Suprapubic skin (tissue), 4 donors: ENCODE data around the gene DNM3. TPM values are rescaled to one million over a fixed set of nuclear protein-coding genes. Genes with fewer than 3 reads are reported as not detected.
A peak's percentile ranks its signal among the peaks of the same experiment; 100 is the strongest.

Source experiments
- DNase-seq, 2 donors: peaks; one replicate each; pipeline ENCODE4 v3.0.0-alpha.2; 2019; ENCODE audit warnings: low spot score in 2 of 2
- H3K27ac ChIP-seq: fragments of 200-600 bp; sonication (generic); one replicate; pipeline ENCODE4 v1.5.1; 2019
- H3K27me3 ChIP-seq: fragments of 200-600 bp; sonication (generic); one replicate; pipeline ENCODE4 v1.5.1; 2019
- H3K36me3 ChIP-seq: fragments of 200-600 bp; sonication (generic); one replicate; pipeline ENCODE4 v1.5.1; 2019
- H3K4me1 ChIP-seq: fragments of 200-600 bp; sonication (generic); one replicate; pipeline ENCODE4 v1.5.1; 2019
- H3K4me3 ChIP-seq: fragments of 200-600 bp; sonication (generic); one replicate; pipeline ENCODE4 v1.5.1; 2019; ENCODE audit warnings: mild to moderate bottlenecking
- H3K9me3 ChIP-seq: fragments of 200-600 bp; sonication (generic); one replicate; pipeline ENCODE4 v1.5.1; 2019
- EP300 ChIP-seq: sonication (generic); formaldehyde crosslinking; IDR thresholded peaks from one replicate; pipeline ENCODE4 v1.6.1; 2017; ENCODE audit warnings: antibody characterized with exemption
- POLR2A ChIP-seq, 2 donors: fragments of 450-650 bp; IDR thresholded peaks; one replicate each; pipeline ENCODE4 v1.6.1; 2017; ENCODE audit warnings: antibody characterized with exemption in 2 of 2, mild to moderate bottlenecking in 2 of 2, moderate library complexity in 2 of 2
- POLR2AphosphoS5 ChIP-seq, 3 donors: sonication (generic); formaldehyde crosslinking; IDR thresholded peaks; one replicate each; pipeline ENCODE4 v1.6.1; 2017; ENCODE audit warnings: antibody characterized with exemption in 3 of 3
- WGBS: methylation state at CpG from one replicate; pipeline ENCODE4 v1.1.5; 2018; 5-methylcytosine and 5-hydroxymethylcytosine counted together
- total RNA-seq, 4 donors: library from RNA; depleted of rRNA; stranded (reverse); fragments of >200 nt; gene quantifications; one replicate each; pipeline ENCODE4 v1.1.0, GENCODE V29; 2016
- TF ChIP-seq, protein P1 (sequence below), 2 donors: fragments of 200-600 bp in 1 of 2; fragments of 450-650 bp in 1 of 2; sonication (generic) in 1 of 2; IDR thresholded peaks; one replicate each; pipeline ENCODE4 v1.5.1; 2016 to 2019; ENCODE audit warnings: antibody characterized with exemption in 2 of 2, mild to moderate bottlenecking in 1 of 2, moderate library complexity in 1 of 2

Gene DNM3
- total RNA-seq, 4 donors from 2014 or later = 1.6 to 11.7 (median 3.7) TPM

DNA sequence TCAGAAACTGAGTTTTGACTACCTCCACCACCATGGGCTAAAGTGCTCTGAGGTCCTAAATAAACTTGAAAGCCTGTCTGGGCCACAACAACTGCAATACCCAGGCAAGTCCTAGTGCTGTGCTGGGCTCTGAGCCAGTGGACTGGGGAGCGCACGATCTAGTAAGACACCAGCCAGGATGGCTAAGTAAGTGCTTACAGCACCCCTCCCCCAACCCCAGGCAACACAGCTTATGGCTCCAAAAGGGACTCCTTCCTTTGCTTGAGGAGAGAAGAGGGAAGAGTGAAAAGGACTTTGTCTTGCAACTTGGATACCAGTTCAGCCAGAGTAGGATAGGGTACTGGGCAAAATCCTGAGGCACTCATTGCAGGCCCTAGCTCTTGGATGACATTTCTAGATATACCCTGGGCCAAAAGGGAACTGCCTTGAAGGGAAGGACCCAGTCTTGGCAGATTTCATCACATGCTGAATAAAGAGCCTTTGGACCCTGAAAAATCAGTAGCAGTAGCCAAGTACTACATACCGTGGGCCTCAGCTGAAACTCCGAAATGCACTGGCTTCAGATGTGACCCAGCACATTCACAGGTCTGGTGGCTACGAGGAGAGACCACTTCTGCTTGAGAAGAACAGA, 580.8 kb downstream of the DNM3 start:
- Histone ChIP-seq H3K4me1 (peaks cover 4% of the 10 kb centered on the region), H3K36me3 (no peaks in the 10 kb centered on the region), H3K4me3 (no peak overlapping the region), H3K27ac (no peak overlapping the region), H3K27me3 (no peaks in the 10 kb centered on the region), H3K9me3 (no peaks in the 10 kb centered on the region)
- TF ChIP-seq, protein P1, sequence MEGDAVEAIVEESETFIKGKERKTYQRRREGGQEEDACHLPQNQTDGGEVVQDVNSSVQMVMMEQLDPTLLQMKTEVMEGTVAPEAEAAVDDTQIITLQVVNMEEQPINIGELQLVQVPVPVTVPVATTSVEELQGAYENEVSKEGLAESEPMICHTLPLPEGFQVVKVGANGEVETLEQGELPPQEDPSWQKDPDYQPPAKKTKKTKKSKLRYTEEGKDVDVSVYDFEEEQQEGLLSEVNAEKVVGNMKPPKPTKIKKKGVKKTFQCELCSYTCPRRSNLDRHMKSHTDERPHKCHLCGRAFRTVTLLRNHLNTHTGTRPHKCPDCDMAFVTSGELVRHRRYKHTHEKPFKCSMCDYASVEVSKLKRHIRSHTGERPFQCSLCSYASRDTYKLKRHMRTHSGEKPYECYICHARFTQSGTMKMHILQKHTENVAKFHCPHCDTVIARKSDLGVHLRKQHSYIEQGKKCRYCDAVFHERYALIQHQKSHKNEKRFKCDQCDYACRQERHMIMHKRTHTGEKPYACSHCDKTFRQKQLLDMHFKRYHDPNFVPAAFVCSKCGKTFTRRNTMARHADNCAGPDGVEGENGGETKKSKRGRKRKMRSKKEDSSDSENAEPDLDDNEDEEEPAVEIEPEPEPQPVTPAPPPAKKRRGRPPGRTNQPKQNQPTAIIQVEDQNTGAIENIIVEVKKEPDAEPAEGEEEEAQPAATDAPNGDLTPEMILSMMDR (IDR thresholded peaks at IDR 0.05) = no peak
- TF ChIP-seq EP300 = no peak
- no peak for TF ChIP-seq POLR2A (IDR thresholded peaks at IDR 0.05)
- no peak for TF ChIP-seq POLR2AphosphoS5 (IDR thresholded peaks at IDR 0.05)
- no peak for DNase-seq
- WGBS = 80% methylated on average over 4 of the region's 5 CpGs

DNA sequence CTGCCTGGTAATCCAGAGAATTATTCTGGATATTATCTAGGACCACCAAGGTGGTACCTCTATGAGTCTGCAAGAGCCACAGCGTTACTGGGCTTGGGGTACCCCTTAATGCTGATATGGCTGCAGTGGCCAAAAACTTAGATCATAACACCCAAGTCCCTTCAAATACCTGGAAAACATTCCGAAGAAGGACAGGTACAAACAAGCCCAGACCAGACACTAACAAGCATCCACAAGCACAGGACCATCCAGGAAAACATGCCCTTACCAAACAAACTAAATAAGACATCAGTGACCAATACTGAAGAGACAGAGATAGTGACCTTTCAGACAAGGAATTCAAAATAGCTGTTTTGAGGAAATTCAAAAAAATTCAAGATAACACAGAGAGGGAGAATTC, 582.0 kb downstream of the DNM3 start:
- TF ChIP-seq, protein P1 (IDR thresholded peaks at IDR 0.05) = no peak
- TF ChIP-seq POLR2A (IDR thresholded peaks at IDR 0.05) (no peak), EP300 (no peak), POLR2AphosphoS5 (IDR thresholded peaks at IDR 0.05) (no peak)
- H3K36me3 ChIP-seq = no peaks in the 10 kb centered on the region
- peaks cover 4% of the 10 kb centered on the region for H3K4me1 ChIP-seq
- H3K9me3 ChIP-seq = no peaks in the 10 kb centered on the region
- DNase-seq = no peak
- no peak overlapping the region for H3K27ac ChIP-seq
- no peak overlapping the region for H3K4me3 ChIP-seq
- WGBS = 88% methylated on average over 2 of the region's 2 CpGs
- H3K27me3 ChIP-seq = no peaks in the 10 kb centered on the region

DNA sequence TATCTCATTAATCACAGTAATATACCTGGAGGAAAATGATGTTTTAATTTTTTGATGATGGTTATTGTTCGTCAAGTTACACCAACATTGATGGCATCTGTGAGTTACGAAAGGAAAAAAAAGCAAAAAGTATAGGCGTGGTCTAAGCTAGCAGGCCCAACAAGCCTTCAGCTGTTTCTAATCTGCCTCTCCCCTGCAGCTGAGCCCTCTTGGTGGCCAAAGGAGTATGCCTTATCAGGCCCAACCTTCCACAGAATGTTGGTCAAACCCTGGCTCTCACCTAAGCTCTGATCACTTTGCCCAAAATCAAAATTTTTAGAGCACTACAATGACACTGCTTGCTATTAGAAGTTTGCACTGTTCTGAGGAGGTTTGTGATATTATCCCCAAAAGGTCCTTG, 584.0 kb downstream of the DNM3 start:
- TF ChIP-seq EP300 = no peak
- TF ChIP-seq, protein P1 (IDR thresholded peaks at IDR 0.05) = no peak
- TF ChIP-seq POLR2A (IDR thresholded peaks at IDR 0.05) = no peak
- TF ChIP-seq POLR2AphosphoS5 (IDR thresholded peaks at IDR 0.05) = no peak
- DNase-seq = no peak
- Histone ChIP-seq H3K36me3 (no peaks in the 10 kb centered on the region), H3K27me3 (no peaks in the 10 kb centered on the region), H3K27ac (no peak overlapping the region), H3K4me1 (peaks cover 7% of the 10 kb centered on the region), H3K9me3 (no peaks in the 10 kb centered on the region), H3K4me3 (no peak overlapping the region)
- WGBS = 48% methylated on average over 3 of the region's 3 CpGs

DNA sequence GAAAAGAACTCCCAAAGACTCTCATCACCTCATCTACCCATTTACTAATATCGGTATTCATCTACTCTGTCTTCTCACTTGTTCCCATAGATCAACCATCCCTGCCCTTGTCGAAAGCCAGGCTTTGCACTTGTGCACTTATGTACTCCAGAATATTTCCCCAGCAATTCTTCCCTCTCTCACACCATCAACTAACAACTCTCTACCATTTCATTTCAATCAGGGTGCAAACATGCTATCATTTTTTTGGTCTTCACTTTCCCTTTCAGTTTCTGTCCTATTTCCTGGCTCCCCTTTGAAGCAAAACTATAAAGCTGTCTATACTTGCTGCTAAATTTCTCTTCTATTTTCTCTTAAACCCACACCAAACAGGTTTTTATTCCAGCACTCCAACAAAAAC, 585.9 kb downstream of the DNM3 start:
- no peaks in the 10 kb centered on the region for H3K27me3 ChIP-seq
- no peak overlapping the region for H3K4me3 ChIP-seq
- H3K27ac ChIP-seq = no peak overlapping the region
- no peak for DNase-seq
- H3K9me3 ChIP-seq = no peaks in the 10 kb centered on the region
- WGBS = 95% methylated on average over 2 of the region's 2 CpGs
- peaks cover 17% of the 10 kb centered on the region for H3K4me1 ChIP-seq
- H3K36me3 ChIP-seq = no peaks in the 10 kb centered on the region
- TF ChIP-seq POLR2A (IDR thresholded peaks at IDR 0.05) (no peak), POLR2AphosphoS5 (IDR thresholded peaks at IDR 0.05) (no peak), EP300 (no peak)
- TF ChIP-seq, protein P1 (IDR thresholded peaks at IDR 0.05) = no peak

DNA sequence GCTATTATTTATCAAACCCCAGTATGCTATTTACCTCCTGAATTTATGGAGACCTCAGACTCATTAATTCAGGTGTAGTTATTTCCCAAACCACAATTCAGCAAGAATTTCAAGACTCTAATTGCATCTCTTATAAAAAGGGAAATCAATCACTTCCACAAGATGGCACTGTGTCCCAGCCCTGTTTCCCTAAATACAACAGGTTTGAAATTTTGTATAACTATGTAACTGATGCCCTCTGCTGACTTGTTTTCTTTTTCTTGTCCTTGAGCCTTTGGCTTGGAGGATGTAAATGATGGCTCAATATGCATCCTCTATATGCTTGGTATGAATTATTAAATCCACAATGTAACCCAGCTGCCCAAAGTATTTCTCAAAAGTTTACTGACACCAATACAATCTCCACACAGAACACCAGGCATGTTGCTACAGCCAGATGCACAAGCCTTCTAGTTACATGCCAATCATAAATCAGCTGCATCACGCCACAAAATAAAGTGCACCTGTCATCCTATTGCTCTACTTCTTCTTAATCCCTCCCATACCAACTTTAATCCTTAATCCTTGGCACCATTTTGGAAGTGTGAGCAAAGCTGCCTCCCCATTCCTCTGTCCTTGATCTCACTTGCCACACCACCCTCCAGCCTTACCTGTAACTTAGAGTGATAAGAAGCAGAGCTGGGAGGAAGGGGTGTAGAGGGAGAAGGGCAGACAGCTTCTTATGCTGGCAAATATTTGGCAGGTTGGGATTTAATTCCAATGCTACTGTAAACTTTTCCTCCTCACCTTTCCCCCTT, 588.2 kb downstream of the DNM3 start:
- H3K36me3 ChIP-seq = no peaks in the 10 kb centered on the region
- whole genome bisulfite sequencing = 44% methylated on average over 1 of the region's 1 CpG
- H3K27me3 ChIP-seq = no peaks in the 10 kb centered on the region
- H3K9me3 ChIP-seq = no peaks in the 10 kb centered on the region
- no peak for DNase-seq
- no peak overlapping the region for H3K4me3 ChIP-seq
- no peak for TF ChIP-seq POLR2A (IDR thresholded peaks at IDR 0.05)
- TF ChIP-seq, protein P1 (IDR thresholded peaks at IDR 0.05) = peak; percentile 35 to 66
- H3K4me1 ChIP-seq = peaks cover 22% of the 10 kb centered on the region
- no peak overlapping the region for H3K27ac ChIP-seq
